GM21529 (cell line): Measurements from ENCODE around the gene TAF4.
"Not testable (repeated sequence)": the region's sequence is repeated elsewhere in the genome, so short reads cannot be mapped to it uniquely, and the experiment has no call there.

ENCODE experiments used
- ATAC-seq: cut with Tn5 transposase; IDR thresholded peaks from one replicate; pipeline ENCODE4 v1.9.1; 2021; ENCODE audit not compliant: unreplicated experiment

The TAF4 gene

GRCh38 chr20:62065674-62066338 is at the start of gene TAF4:
TAF4 (minus strand) TSS chr20:62065881; CDS start chr20:62065810, 71 bp downstream.
- peak; percentile 60 for ATAC-seq

DNA sequence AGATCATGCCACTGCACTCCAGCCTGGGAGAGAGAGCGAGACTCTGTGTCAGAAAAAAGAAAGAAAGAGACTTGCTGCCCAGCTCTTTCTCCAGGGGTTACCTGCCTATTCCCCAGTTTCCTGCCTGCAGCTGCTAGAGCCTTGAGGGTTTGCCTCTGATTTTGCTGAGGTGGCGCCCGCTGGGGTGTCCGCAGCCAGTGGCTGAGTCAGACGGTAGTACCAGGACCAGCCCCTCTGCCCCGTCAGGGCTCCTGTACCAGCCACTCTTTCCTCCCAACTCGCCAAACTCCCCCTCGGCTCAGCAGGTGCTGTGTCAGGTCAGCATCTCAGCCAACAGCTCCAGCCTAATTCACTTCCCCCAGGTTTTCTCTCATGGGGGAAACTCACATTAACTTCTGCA is 49.2 kb upstream of the TAF4 start:
- ATAC-seq: no peak

GRCh38 chr20:62112368-62112767 is 46.7 kb upstream of the TAF4 start:
- ATAC-seq: no peak

DNA sequence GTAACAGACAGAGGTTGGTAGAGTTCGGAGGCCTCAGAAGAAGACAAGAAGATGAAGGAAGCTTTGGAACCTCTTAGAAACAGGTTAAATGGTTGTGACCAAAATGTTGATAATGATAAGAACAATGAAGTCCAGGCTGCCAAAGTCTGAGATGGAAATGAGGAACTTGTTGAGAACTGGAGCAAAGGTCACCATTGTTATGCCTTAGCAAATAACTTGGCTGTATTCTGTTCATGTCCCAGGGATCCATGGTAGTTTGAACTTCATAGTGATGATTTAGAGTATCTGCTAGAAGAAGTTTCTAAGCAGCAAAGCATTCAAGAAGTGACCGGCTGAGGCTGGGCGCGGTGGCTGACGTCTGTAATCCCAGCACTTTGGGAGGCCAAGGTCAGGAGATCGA is 45.5 kb upstream of the TAF4 start:
- ATAC-seq: no peak

DNA sequence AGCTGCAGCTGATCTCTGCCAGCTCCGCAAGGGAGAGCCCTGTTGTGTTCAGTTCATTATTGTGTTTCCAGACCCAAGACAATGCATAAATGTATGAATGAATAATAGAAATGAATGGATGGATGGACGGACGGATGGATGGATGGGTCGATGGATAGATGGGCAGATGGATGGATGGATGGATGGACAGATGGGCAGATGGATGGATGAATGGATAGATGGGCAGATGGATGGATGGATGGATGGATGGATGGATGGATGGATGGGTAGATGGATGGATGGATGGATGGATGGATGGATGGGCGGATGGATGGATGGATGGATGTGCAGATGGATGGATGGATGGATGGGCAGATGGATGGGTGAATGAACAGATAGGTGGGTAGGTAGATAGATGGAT is 39.9 kb upstream of the TAF4 start:
- no peak for ATAC-seq

GRCh38 chr20:62104791-62105345 is 39.2 kb upstream of the TAF4 start:
- ATAC-seq: no peak

GRCh38 chr20:62104234-62104789 is 38.6 kb upstream of the TAF4 start:
- no peak for ATAC-seq

DNA sequence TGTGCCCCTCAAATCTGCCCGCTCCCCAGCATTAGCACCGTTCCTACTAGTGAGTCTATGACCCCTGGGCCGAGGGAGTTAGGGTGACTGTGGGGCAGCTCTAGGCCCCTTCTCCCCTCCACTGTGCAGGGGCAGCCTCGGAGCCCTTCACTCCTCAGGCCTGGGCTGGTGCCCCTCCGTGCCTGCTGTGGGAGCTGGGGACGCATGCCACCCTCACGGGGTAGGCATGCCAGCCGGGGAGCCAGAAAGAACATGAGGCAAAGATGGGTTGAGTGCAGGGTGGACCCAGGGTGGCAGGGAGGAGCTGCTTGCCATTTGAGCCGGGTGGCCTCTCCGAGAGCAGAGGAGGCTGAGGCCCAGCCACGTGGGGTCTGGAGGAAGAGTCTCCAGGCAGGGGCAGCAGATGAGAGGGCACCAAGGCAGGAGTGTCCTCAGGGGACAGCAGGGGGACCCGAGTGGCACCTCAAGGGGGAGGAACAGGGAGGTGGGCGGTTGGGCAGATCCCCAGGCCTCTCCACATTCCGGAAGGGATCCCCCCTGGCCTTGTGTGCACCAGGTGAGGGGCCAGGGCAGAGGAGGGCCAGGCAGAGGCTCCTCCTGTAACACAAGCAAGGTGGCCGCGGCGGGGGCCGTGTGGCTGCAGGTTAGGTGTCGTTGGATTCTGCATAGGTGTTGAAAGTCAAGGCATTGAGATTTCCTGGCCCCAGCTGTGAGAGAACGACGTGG is 38.0 kb upstream of the TAF4 start:
- ATAC-seq: no peak

DNA sequence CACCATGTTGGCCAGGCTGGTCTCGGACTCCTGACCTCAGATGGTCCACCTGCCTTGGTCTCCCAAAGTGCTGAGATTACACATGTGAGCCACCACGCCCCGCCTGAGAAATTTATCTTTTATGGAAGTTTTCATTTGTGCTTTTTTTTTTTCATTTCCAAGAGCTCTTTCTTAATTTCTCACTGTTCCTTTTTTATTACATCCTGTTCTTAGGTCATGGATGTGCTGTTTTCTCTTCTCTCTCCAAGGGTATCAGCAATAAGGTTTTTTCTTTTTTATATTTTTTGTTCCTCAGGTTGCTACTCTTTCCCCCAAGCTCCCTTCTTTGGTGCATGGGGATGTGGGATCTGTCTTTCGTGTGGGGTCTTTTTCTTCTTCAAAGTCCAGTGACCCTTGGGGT is 35.4 kb upstream of the TAF4 start:
- no peak for ATAC-seq

DNA sequence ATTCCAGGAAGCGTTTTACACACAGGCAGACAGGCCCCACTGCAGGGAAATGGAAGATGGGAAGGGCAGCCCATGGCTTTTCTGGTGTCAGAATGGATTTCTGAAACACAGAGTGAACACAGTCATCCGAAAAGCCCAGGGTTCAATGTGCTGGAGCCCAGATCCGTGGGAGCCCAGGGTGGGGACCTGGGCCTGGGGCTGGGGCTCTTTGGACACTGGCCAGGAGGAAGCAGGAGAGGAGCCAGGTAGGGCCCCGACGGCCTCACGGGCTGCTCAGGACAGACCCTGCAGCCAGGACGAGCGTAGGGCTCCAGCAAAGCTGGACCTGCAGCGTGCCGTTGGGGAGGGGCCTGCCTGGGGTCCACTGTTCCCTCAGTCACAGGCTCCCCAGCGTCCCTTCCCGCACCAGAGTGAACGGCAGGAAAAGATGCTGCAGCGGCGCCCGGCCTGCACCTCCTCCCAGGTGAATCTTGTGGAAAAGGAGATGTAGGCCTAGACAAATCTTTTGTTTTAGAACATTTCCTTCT is 32.3 kb upstream of the TAF4 start:
- ATAC-seq: no peak

DNA sequence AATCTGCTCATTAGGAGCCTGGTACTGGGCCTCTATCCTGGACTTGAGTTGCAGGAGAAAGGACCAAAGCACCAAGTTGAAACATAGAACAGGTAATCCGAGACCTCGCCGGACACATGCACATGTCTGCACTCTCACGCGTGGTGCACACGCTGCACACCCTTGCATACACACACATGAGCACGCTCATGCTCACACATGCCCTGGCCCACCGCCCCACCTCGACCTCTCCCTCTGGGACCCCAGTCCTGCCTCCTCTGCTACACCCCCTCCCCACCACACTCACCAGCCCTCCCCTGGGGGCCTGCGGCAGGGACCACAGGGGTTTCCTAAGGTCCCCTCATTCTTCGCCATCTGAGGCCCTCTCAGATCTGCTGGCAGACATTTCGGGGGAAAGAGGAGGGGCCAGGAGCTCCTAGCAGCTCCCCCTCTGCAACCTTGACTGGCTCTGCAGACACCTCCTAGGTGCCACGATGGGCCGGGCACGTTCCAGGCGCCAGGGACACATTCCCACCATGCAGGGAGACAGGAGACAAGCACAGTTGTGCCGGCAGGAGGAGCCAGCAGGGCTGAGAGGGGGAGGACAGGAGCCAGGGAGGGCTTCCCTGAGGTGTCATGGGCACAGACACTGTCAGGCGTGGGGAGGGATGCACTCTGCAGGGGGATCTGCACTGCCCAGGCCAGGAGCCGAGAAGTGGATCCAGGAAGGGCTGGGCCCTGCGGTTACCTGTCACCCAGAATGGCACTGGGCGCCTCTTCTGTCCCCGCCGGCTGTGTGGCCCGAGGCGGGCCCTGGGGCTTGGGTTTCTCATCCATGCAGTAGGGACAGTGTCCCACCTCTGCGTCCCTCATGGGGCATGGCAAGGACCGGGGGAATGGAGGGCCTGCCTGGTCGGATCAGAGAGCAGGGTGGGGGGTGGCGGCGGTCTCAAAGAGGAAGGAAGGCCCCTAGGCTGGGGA is 31.0 kb upstream of the TAF4 start:
- ATAC-seq: no peak

DNA sequence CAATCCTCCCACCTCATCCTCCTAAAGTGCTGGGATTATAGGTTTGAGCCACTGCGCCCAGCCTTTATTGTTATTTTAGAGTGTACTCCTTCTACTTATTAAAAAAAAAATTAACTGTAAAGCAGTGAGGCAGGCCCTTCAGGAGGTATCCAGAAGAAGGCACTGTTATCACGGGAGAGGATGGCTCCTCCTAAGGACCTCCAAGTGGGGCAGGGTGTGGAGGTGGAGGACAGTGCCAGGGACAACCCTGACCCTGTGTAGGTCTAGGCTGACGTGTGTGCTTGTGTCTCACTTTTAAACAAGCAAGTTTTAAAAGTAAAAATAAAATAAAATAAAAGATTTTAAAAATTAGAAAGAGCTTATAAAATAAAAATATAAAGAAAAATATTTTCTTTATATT is 23.7 kb upstream of the TAF4 start:
- ATAC-seq: no peak

GRCh38 chr20:62088258-62089127 is 22.8 kb upstream of the TAF4 start:
- ATAC-seq: no peak

DNA sequence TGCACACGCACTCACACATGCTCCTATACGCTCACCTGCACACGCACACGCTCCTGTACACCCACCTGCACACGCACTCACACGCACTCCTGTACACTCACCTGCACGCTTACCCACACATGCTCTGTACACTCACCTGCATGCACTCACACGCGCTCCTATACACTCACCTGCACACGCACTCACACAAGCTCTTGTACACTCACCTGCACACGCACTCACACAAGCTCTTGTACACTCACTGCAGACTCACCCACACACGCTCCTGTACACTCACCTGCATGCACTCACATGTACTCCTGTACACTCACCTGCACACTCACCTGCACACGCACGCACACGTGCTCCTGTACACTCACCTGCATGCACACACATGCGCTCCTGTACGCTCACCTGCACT is 22.0 kb upstream of the TAF4 start:
- ATAC-seq: no peak

- no peak for ATAC-seq
Measured at GRCh38 chr20:62087227-62087626, 21.5 kb upstream of the TAF4 start.

DNA sequence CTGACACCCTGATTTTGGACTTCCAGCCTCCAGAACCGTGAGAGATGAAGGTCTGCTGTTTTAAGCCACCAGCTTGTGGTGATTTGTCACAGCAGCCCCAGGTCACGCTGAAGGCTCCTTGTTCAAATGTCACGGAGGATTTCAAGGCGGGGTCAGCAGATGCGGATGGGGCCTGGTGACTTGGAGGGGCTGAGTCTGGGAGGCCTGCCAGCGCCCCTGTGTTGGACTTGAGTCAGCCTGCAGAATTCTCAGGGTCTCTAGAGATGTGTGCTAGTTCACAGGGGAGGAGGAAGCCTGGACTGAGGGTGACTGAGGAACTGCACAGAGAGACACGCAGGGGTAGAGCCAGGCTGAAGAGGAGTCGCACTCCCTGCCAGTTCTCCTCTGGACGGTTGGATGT is 19.5 kb upstream of the TAF4 start:
- ATAC-seq: no peak

DNA sequence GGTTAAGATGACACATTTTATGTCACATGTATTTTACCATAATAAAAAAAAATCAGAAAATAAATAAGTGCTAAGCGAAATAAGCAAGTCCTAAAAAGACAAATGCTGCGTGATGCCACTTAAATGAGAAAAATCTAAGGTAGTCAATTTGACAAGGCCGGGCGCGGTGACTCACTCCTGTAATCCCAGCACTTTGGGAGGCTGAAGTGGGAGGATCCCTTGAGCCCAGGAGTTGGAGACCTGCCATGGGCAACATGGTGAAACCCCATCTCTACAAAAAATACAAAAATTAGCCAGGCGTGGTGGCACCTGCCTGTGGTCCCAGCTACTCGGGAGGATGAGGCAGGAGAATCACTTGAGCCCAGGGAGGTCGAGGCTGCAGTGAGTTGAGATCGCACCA is 18.5 kb upstream of the TAF4 start:
- ATAC-seq: not testable (repeated sequence)

DNA sequence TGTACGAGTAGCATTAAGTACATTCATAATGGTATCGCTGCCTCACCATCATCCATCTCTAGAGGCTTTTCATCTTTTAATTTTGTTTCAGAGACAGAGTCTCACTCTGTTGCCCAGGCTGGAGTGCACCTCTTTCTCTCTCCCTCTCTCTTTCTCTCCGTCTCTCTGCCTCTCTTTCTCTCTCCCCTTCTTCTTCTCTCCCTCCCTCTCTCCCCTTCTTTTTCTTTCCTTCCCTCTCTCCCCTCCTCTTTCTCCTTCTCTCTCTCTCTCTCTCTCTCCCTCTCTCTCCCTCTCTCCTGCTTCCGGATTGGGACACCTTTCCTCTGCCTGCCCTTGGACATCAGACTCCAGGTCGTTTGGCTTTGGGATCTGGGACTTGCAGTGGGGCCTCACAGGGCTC is 17.6 kb upstream of the TAF4 start:
- ATAC-seq: no peak

DNA sequence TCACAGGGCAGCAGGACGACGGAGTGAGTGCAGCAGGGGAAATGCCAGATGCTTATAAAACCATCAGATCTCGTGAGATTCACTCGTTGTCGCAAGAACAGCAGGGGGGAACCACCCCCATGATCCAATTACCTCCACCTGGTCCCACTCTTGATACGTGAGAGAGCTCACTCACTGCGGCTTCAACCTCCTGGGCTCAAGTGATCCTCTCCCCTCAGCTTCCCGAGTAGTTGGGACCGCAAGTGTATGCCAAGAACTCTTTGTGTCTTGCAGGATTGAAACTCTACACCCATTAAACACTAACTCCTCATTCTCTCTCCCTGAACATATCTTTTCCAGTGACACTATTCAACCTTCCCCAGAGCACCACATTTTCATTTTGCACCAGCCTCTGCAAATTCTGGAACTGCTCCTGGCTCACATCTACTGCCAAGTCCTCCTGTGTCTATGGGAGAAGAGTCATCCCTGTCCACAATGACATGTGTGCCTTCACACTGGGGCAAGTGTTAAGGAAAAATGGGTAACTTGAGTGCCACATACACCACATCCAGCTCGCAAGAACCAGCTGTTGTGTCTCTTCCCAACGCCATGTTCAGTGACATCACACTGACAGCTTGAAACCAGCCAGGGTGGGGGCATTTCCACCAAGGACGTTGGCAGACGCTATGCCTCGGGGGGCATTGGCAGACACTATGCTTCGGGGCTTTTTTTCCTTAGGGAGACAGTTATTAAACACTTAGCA is 14.7 kb upstream of the TAF4 start:
- ATAC-seq: no peak
